ENCODE measurements around the gene SIRT2.
"Not testable (repeated sequence)": the region's sequence is repeated elsewhere in the genome, so short reads cannot be mapped to it uniquely, and the experiment has no call there.

Gene SIRT2

DNA sequence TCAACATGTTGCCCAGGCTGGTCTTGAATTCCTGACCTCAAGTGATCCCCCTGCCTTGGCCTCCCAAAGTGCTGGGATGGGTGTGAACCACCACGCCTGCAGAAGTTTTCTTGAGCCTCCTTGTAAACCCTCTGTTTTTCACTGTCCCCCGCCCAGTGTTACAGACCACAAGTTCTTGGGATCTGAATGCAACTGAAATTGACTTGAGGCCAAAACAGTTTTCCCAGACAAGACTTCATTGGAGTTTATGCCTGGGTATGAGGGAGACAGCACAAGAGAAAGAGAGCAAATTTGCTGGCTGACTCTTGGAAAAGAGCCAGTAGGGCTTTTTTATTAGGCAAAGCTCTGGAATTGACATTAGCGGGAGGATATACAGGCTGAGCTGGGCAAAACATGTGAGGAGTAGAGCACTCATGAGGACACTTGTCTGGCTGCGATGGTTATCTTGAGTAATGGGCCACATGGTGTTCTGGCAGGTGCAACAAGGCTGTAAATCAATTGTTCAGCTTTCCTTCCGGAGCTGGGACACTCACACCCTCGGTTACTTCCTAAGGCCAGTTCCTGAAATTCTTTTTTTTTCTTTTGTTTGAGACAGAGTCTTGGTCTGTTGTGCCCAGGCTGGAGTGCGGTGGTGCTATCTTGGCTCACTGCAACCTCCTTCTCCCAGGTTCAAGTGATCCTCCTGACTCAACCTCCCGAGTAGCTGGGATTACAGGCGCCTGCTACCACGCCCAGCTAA lies 36.9 kb downstream of the SIRT2 start:
- no peak for DNase-seq

DNA sequence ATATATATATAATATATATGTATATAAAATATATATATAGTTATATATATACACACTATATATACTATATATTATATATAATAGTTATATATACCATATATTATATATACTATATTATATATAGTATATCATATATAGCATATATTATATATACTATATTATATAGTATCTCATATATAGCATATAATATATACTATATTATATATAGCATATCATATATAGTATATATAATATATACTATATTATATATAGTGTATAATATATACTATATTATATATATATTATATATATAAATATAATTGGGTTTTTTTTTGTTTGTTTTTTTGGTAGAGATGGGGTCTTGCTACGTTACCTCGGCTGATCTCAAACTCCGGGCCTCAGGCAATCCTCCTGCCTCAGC lies 38.0 kb downstream of the SIRT2 start:
- no peak for DNase-seq

DNA sequence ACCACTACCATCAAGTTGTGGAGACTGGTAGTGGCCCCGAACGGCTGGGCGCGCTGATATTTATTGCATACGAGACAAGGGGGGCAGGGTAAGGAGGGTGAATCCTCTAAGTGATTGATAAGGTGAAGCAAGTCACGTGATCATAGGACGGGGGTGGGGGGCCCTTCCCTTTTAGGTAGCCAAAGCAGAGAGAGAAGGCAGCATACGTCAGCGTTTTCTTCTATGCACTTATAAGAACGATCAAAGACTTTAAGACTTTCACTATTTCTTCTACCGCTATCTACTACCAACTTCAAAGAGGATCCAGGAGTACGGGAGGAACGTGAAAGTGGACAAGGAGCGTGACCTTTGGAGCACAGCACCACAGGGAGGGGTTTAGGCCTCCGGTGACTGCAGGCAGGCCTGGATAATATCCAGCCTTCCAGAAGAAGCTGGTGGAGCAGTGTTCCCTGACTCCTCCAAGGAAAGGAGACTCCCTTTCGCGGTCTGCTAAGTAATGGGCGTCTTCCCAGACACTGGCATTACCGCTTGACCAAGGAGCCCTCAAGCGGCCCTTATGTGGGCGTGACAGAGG lies 39.7 kb downstream of the SIRT2 start:
- DNase-seq: not testable (repeated sequence)

DNA sequence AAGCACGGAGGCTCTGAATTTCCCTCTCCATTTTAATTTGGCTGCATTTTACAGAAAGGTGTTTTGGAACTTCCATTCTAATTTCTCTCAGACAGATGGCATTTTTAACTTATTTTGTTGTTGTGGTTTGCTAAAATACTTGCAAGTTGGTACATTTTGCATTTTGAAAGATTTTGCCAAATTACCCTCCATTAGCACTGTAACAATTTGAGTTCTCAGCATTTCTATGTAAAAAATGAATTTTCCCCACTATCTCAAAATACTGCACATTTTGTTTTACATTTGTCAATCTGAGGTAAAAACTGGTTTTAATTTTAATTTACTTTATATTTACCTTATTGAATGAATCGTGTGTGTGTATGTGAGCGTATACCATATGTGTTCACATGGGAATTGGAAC lies 42.6 kb downstream of the SIRT2 start:
- no peak for DNase-seq

- DNase-seq: not testable (repeated sequence)
Observed at GRCh38 chr19:38855751-38856150, 43.7 kb downstream of the SIRT2 start.

DNA sequence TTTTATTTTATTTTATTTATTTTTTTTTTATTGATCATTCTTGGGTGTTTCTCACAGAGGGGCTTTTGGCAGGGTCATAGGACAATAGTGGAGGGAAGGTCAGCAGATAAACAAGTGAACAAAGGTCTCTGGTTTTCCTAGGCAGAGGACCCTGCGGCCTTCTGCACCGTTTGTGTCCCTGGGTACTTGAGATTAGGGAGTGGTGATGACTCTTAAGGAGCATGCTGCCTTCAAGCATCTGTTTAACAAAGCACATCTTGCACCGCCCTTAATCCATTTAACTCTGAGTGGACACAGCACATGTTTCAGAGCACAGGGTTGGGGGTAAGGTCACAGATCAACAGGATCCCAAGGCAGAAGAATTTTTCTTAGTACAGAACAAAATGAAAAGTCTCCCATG lies 44.5 kb downstream of the SIRT2 start:
- not testable (repeated sequence) for DNase-seq

DNA sequence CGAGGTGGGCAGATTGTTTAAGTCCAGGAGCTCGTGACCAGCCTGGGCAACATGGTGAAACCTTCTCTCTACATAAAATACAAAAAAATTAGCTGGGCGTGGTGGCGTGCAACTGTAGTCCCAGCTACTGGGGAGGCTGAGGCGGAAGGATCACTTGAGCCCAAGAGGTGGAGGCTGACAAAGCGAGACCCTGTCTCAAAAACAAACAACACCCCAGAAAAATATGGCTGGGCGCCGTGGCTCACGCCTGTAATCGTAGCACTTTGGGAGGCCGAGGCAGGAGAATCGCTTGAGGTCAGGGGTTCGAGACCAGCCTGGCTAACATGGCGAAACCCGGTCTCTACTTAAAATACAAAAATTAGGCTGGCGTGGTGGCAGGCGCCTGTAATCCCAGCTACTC lies 46.2 kb downstream of the SIRT2 start:
- DNase-seq: no peak

DNA sequence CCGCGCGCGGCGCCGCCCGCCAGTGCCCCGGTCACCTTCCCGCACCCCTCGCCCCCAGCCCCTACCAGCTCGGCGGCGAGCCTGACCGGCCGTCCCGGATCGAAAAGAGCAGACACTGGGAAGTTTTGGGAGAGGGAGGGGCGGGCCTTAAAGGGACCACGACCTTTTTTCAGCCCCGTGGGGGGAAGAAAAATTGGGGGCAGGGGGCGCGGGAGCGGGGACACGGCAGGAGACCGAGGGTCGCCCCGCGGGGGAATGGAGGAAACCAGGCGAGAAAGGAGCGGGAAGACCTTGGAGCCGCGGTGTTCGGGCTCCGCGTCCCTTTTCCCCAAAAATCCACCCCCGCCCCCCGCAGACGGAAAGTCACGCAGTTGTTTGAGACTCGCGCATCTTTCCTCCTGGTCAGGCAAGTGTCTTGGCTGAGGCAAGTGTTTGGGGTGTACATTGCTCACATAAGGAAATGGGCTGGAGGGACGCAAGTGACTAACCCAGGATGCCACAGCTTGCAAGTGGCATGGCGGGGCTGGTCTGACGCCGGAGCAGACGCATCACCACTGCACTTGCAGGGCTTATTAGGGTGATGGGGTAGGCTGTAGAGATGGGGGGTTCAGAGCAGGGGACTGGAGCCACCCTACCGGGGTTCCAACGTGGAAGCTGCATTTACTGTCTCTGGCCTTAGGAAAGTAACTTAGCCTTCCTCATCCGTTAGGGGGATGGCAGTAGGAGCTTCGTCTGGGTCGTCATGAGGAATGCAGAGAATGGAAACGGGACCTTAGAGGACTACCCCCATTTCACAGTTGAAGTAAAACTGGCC lies 47.0 kb downstream of the SIRT2 start:
- DNase-seq: no peak

GRCh38 chr19:38851622-38852230 lies 47.7 kb downstream of the SIRT2 start:
- DNase-seq: peak; percentile 82

- DNase-seq: no peak
Observed at GRCh38 chr19:38850976-38851621, 48.3 kb downstream of the SIRT2 start.

GRCh38 chr19:38850436-38850975 lies 48.9 kb downstream of the SIRT2 start:
- no peak for DNase-seq

DNA sequence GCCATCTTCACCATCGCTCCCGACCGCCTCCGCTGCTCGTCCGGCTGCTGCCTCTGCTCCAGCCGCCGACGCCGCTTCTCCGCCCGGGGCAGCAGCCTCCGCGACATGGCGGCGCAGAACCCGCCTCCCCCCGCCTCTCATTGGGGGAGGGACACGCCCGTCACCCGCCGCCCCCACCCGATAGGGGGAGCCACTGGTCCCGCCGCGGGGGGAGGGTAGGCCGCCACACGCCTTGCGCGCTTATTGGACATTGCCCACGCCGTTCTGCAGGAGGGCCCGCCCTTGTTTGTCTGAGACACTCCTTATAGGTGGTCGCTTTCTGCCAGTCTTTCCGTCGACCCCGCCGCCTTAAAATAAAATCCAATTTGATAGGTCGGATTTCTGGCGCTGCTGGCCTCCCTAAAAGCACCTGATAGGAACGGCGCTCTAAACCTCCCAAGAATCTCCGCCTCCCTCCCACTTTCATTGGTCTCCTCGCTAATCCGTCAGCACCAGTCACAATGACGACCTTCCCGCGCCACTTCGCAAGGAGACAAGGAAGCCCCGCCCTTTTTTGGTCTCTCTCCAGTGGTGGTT lies 49.5 kb downstream of the SIRT2 start, which contains the start of gene HNRNPL:
TSS of gene HNRNPL (minus strand) at position 127 of the 576 bp plus-strand sequence. CDS start at position 107, 20 bp downstream.
- peak; percentile 99 for DNase-seq

DNA sequence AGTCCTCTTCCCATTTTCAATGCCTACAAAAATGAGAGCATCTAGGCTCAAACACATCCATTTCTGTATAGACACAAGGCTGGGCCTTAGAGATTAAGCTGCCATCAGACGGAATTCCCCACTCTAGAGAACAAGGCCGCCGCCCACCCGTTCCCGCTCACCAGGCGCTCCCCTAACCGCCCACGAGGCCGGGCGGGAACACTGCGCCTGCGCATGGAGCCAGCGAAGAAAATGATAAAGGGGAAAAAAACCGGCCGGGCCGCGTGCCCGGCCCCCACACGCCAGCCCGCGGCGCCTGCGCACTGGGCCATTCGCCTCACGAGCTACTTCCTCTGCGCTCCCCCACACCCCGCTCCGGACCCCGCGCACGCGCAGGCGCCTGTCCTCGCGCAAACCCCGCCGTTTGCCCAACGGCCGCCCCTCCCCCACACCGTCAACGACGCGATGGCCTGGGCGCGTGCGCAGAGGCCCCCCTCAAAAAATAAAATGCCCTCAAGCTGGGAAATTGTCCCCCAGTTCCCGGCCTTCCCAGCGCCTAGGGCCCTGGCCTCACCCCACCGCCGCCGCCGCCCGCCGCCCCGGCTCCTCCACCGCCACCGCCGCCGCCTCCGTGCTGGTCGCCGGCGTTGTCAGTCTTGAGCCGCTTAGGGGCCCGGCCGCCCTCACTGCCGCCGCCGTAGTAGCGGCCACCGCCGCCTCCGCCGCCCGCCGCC lies 50.1 kb downstream of the SIRT2 start:
- DNase-seq: peak; percentile 93

- no peak for DNase-seq
Observed at GRCh38 chr19:38848299-38849146, 50.9 kb downstream of the SIRT2 start.

- no peak for DNase-seq
Observed at GRCh38 chr19:38846097-38846496, 53.3 kb downstream of the SIRT2 start.

DNA sequence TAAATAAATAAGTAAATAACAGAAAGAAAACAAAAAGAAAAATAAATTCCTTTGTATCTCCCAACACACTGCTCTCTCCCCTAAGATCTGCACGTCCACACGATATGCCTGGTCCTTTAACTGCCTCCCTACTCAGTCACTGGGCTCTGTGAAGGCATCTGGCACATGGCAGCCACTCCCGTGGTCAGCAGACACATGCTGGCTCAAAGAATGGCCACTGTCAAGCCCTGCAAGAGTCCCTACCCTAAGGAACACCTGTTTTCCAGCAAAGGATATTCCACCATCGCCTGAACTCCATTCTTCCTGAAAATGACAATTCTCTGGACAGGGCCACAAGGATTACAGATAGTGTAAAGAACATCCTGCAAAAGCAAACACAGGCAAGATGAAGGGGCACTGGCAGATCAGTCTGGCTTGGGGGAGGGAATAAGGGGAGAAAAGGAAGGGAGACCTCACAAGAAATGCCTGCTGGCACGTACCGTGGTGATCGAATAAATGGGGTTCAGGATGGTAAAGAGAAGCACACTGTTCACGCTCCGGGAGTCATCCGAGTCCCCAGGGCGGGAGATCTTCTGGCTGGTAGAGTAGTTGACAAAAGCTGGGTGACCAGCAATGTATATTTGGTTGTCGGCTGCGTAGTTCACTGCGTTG lies 53.9 kb downstream of the SIRT2 start:
- DNase-seq: no peak

DNA sequence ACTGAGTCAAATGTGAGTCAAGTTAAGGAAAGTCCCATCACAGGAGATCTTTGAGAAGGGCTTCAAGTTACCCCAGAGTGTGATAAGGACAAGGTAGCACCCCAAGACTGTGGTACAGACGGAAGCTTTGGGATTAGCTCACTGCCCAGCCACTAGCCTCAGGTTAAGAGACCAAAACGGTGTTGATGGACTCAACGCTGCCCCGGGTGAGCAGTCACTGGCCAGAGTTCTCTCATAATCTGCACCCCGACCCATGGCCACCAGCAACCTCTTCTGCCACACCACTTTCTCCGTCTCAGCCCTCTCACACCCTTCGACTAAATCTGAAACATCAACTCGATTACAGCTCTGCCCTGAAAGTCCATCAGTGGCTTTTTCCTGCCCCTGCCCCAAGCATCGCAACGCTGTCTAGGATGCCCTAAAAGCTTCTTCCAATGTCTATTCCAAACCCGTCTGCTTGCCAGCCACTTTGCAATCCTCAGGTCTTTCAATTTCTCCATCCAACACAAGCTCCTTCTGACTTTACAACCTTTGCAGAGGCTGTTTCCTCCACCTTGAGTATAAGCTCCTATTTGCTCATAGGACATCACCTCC lies 55.2 kb downstream of the SIRT2 start:
- no peak for DNase-seq

DNA sequence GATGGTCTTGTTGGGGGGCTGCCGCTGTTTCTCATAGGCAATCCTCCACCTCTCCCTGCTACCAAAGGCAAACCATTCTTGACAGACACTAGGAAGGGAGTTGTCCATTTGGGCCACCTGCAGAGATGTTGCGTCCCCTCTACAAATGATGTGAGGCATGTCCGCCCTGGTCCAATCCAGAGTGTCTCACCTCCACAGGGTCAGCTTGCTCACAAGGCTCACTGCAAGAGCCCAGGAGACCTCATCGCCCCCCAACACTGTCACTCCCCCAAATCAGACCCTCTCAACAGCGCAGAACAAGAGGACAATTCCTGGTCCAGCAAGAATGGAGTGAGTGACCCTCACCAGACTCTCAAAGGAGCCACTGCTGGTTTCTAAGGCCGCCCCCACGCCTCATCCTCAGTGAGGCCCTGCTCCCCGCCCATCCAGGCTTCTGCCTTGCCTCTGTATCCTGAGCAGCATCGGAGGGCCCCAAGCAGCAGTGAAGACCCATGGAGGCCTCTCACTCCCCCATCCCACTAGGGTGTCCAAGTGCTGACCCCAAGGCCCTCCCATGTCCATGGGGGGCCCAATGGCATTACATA lies 56.2 kb downstream of the SIRT2 start:
- no peak for DNase-seq

All from NCI-H1048 (cell line).